GM12864 (cell line): ENCODE measurements around the gene SPACA1.
A peak's percentile ranks its signal among the peaks of the same experiment; 100 is the strongest.

Experiments used
- DNase-seq: peaks from one replicate; pipeline ENCODE4 v3.0.0-alpha.2; 2011; ENCODE audit warnings: low read depth
- H3K4me3 ChIP-seq: 2 replicates; pipeline ENCODE4 v1.5.1; 2011; ENCODE audit warnings: mild to moderate bottlenecking, low read depth, low read length, control low read depth
- CTCF ChIP-seq: IDR thresholded peaks from 2 replicates; pipeline ENCODE4 v1.5.1; 2011; ENCODE audit warnings: low read depth, mild to moderate bottlenecking, moderate library complexity, low read length, control low read depth, inconsistent platforms; ENCODE audit errors: missing control alignments

The SPACA1 gene

DNA sequence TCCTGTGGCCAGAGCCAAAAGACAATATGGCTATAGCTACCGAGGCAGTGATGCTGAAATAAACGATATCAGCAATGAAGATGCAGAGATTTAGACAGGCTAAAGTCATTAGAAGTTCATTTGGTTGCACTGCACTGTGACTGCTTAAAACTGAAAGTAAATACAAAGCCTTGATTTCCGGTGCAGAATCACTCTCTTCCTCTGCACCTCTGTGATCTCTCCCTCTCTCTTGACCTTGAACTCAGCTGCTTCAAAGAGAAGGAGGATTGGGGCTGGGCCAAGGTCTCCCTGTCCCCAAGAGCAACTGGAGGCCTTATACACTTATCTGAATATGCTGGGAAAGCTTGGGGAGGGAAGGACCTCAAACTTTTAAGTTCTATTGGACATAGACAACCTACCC lies 34.6 kb upstream of the SPACA1 start:
- no peak overlapping the region for H3K4me3 ChIP-seq
- TF ChIP-seq CTCF: no peak
- DNase-seq: peak; percentile 5

- TF ChIP-seq CTCF: peak; percentile 22
- H3K4me3 ChIP-seq: no peak overlapping the region
- DNase-seq: no peak
Measured at GRCh38 chr6:88013554-88013953, 34.1 kb upstream of the SPACA1 start.

- no peak overlapping the region for H3K4me3 ChIP-seq
- TF ChIP-seq CTCF: no peak
- no peak for DNase-seq
Measured at GRCh38 chr6:88020439-88020838, 27.2 kb upstream of the SPACA1 start.

GRCh38 chr6:88024696-88025095 lies 22.9 kb upstream of the SPACA1 start:
- TF ChIP-seq CTCF: no peak
- H3K4me3 ChIP-seq: no peak overlapping the region
- no peak for DNase-seq

- no peak overlapping the region for H3K4me3 ChIP-seq
- no peak for TF ChIP-seq CTCF
- no peak for DNase-seq
Measured at GRCh38 chr6:88031550-88031949, 16.1 kb upstream of the SPACA1 start.

GRCh38 chr6:88044530-88044929 lies 3.1 kb upstream of the SPACA1 start:
- no peak for TF ChIP-seq CTCF
- no peak overlapping the region for H3K4me3 ChIP-seq
- DNase-seq: no peak

- no peak overlapping the region for H3K4me3 ChIP-seq
- no peak for DNase-seq
- no peak for TF ChIP-seq CTCF
Measured at GRCh38 chr6:88045521-88046136, 2.0 kb upstream of the SPACA1 start.
